ENCODE results near the gene NLGN4X.

Gene NLGN4X

GRCh38 chrX:6228720-6229119 lies at the start of gene NLGN4X:
Gene NLGN4X (minus strand): TSS chrX:6228867. CDS start chrX:6151466, 77,401 bp downstream.
- DNase-seq (ENCODE audit: low read depth, low spot score): no peak
- CTCF ChIA-PET: no interaction called here
- POLR2A ChIA-PET: no interaction called here
- TF ChIP-seq CTCF (IDR thresholded peaks at IDR 0.05; ENCODE audit: insufficient read depth, low read length, missing control alignments): no peak
- H3K4me3 ChIP-seq (ENCODE audit: low read depth, low read length): no peak within 1 kb of the TSS

DNA sequence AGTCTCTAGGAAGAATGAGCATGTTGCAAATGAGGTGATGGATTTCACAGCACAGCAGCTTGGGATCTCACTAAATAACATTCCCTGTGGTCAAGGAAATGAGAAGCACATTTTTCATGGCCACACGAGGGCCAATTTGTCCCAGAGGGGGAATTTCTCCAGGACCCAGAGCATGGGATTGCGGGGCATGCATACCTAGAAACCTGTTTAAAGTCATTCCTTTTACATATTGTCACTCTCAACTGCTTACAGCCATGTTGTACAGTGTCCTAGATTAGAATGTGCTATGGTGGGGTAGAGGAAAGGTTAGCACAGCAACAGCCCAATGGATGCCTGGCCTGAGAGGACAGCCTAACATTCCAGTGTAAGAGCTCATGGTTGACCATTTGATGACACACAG lies 37.4 kb upstream of the NLGN4X start:
- no peak overlapping the region for H3K4me3 ChIP-seq (ENCODE audit: low read depth, low read length)
- ChIA-PET POLR2A (no interaction called here), CTCF (no interaction called here)
- no peak for DNase-seq (ENCODE audit: low read depth, low spot score)
- no peak for TF ChIP-seq CTCF (IDR thresholded peaks at IDR 0.05; ENCODE audit: insufficient read depth, low read length, missing control alignments)

GRCh38 chrX:6262959-6263358 lies 34.3 kb upstream of the NLGN4X start:
- ChIA-PET CTCF (no interaction called here), POLR2A (no interaction called here)
- DNase-seq (ENCODE audit: low read depth, low spot score): no peak
- H3K4me3 ChIP-seq (ENCODE audit: low read depth, low read length): no peak overlapping the region
- TF ChIP-seq CTCF (IDR thresholded peaks at IDR 0.05; ENCODE audit: insufficient read depth, low read length, missing control alignments): no peak

- H3K4me3 ChIP-seq (ENCODE audit: low read depth, low read length): no peak overlapping the region
- CTCF ChIA-PET: no interaction called here
- no peak for DNase-seq (ENCODE audit: low read depth, low spot score)
- POLR2A ChIA-PET: no interaction called here
- TF ChIP-seq CTCF (IDR thresholded peaks at IDR 0.05; ENCODE audit: insufficient read depth, low read length, missing control alignments): no peak
Observed at GRCh38 chrX:6257025-6257424, 28.4 kb upstream of the NLGN4X start.

- no peak for DNase-seq (ENCODE audit: low read depth, low spot score)
- POLR2A ChIA-PET: no interaction called here
- no peak for TF ChIP-seq CTCF (IDR thresholded peaks at IDR 0.05; ENCODE audit: insufficient read depth, low read length, missing control alignments)
- CTCF ChIA-PET: no interaction called here
- no peak overlapping the region for H3K4me3 ChIP-seq (ENCODE audit: low read depth, low read length)
Observed at GRCh38 chrX:6244666-6245065, 16.0 kb upstream of the NLGN4X start.

GRCh38 chrX:6238576-6238975 lies 9.9 kb upstream of the NLGN4X start:
- no peak for DNase-seq (ENCODE audit: low read depth, low spot score)
- ChIA-PET CTCF (no interaction called here), POLR2A (no interaction called here)
- TF ChIP-seq CTCF (IDR thresholded peaks at IDR 0.05; ENCODE audit: insufficient read depth, low read length, missing control alignments): no peak
- H3K4me3 ChIP-seq (ENCODE audit: low read depth, low read length): no peak overlapping the region

Measured in AG04449 (cell line).